Head of caudate nucleus (tissue), 42 donors: ENCODE data around the gene MET.
A peak's percentile ranks its signal among the peaks of the same experiment; 100 is the strongest.

Experiments
- DNase-seq, 42 donors: peaks; one replicate each; pipeline versions ENCODE4 v3.0.0 to v3.0.0-alpha.2; 2020 to 2021; ENCODE audit warnings: mixed read lengths in 7 of 42
- intact Hi-C: fragments of 100-400 bp; cut with DNase I; formaldehyde crosslinking; loops from one replicate; pipeline ENCODE4 v1.15.0; 2022

MET gene

GRCh38 chr7:116772926-116773749, 101.1 kb downstream of the MET start:
- intact Hi-C loops: no loop called here
- DNase-seq: no peak

GRCh38 chr7:116776046-116776445, 104.0 kb downstream of the MET start:
- intact Hi-C loops: no loop called here
- DNase-seq: no peak

- peak in 2 of 42 donors; percentile 10 to 17 for DNase-seq
- intact Hi-C loops: no loop called here
Observed at GRCh38 chr7:116776610-116777289, 104.8 kb downstream of the MET start.

DNA sequence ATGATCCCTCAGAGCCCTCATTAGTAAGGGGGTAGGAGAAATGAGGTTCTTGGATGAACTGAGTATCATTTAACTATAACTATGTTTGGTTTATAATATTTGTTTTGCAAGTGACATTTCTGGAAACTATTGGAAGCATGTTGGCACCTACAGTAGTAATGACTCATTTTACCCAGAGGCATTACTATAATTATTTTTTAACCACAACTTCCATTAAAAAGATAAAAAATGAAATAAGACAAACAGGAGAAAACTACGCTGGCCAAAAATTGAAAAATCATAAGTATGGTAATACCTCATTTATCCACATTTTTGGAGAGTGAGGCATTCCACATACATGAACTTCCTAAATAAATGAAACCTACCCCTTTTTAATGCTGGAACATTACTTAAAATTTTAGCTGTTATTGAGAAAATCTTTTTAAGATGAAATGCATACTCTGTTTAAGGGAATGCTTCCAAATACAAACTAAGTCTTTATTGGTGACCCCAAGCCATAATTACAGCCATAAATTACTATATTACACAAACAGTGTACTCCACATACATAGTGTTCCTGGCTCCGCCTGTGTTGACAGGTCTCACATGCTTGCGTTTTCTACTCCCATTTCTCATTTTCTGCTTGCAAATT, 105.8 kb downstream of the MET start:
- intact Hi-C loops: no loop called here
- no peak for DNase-seq

DNA sequence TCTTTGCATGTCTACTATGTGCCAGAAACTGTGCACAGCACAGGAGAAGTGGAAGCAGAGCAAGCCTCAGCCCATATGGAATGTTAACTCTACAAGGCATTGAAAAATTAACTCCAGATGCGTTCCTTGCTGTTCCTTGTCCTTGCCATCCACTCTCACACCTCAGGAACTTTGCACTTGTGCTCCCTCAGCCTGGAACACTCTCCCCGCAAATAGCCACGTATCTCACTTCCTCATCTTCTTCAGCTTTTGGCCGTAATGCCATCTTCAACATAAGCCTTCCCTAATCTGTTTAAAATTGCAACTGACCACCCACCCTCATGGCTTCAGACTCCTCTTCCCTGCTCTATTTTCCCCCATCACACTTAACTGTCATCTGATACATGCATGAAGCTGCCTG, 107.2 kb downstream of the MET start:
- intact Hi-C loops: no loop called here
- no peak for DNase-seq

DNA sequence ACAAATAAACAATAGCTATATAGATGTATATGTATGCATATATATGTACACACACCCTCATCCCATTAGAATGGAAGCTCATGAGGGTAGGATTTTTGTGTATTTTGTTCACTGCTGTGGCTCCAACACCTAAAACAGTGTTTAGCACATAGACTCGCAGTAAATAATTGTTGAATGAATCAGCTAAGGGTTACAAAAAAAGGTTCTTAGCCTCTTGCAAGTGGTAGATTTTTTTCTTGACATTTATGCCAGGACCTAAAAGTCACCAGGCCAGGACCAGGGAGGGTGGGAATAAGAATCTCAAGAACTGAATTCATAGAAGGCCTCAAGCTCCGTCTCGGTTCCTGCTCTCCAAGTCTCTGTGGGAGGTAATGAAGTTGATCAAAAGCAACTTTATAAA, 107.9 kb downstream of the MET start:
- DNase-seq: no peak
- intact Hi-C loops: no loop called here

DNA sequence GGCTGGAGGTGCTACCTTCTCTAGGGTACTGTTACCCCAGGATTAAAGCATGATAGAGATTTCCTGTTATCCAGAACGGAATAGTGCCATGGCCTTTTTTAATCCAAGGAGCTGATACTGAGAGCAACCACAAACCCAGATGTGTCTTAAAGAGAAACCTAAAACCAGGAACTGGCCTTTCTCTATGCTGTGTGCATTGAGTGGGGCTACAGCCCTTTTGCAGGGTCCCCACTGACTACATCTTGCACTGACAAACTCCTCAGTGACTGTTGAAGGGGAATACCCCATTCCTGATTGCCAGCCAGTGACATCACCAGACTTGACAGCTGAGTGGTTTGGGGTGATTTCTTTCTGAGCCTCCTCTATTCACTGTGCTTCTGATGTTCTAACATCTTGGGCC, 108.5 kb downstream of the MET start:
- no peak for DNase-seq
- intact Hi-C loops: no loop called here

- no peak for DNase-seq
- intact Hi-C loops: no loop called here
Observed at GRCh38 chr7:116780966-116781365, 109.0 kb downstream of the MET start.

DNA sequence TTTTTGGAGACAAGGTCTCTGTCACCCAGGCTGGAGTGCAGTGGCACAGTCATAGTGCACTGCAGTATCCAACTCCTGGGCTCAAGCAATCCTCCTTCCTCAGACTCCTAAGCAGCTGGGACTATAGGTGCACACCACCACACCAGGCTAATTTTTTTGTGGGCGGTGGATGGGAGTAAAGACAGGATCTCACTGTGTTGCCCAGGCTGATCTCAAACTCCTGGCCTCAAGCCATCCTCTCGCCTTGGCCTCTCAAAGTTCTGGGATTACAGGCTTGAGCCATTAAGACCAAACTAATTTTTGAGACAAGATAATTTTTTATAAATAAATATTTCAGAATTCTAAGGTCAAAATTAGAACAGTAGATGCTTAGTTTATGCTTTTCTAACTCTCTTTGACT, 109.6 kb downstream of the MET start:
- no peak for DNase-seq
- intact Hi-C loops: no loop called here

GRCh38 chr7:116782177-116782711, 110.2 kb downstream of the MET start:
- intact Hi-C loops: no loop called here
- DNase-seq: no peak

GRCh38 chr7:116783666-116784318, 111.8 kb downstream of the MET start:
- intact Hi-C loops: no loop called here
- DNase-seq: no peak

DNA sequence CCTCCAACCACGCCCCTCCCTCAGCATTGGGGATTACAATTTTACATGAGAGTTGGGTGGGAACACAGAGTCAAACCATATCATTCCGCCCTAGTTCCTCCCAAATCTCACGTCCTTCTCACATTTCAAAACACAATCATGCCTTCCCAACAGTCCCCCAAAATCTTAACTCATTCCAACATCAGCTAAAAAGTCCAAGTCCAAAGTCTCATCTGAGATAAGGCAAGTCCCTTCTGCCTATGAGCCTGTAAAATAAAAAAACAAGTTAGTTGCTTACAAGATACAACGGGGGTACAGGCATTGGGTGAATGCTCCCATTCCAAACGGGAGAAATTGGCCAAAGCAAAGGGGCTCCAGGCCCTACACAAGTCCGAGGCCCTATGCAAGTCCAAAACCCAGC, 112.7 kb downstream of the MET start:
- no peak for DNase-seq
- intact Hi-C loops: no loop called here

GRCh38 chr7:116785843-116786242, 113.8 kb downstream of the MET start:
- DNase-seq: no peak
- intact Hi-C loops: no loop called here

- no peak for DNase-seq
- intact Hi-C loops: no loop called here
Observed at GRCh38 chr7:116786791-116787443, 114.9 kb downstream of the MET start.

DNA sequence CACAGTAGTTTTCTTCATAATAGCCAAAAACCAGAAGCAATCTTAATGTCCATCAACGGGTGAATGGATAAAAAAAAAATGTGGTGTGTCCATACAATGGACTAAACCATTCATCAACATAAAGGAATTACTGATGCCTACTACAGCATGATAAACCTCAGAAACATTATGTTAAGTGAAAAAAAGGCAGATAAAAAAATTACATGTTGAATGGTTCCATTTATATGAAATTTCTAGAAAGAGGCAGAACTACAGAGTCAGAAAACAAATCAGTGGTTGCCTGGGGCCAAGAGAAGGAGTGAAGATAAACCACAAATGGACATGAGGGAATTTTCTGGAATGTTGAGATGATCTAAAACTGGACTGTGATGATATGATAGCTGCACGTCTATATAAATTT, 115.9 kb downstream of the MET start:
- intact Hi-C loops: no loop called here
- DNase-seq: no peak

GRCh38 chr7:116788572-116789197, 116.7 kb downstream of the MET start:
- intact Hi-C loops: no loop called here
- DNase-seq: no peak

GRCh38 chr7:116790025-116790424, 118.0 kb downstream of the MET start:
- intact Hi-C loops: no loop called here
- no peak for DNase-seq

DNA sequence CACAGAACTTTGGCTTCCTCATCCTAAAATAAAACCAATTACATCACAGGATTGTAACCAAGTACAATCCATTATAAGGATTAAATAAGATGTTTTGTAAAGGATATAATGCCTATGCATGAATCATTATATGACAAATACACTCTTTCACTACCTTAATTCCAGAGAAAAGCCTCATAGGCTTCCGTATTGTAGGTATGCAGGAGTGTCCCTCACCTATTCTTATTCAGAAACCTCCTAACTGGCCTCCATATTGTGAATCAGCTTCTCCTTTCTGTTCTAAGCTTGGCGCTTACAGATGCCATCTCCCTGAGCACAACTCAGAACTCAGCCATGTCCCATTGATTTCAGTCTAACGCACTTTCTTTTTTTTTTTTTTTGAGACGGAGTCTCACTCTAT, 120.8 kb downstream of the MET start:
- intact Hi-C loops: no loop called here
- no peak for DNase-seq
